HEK293T (cell line): ENCODE measurements around the gene COPS2.

ENCODE experiments used
- CTCF ChIA-PET: fragments of 350-600 bp; formaldehyde crosslinking; extraction: SDS; loops from one replicate; lab custom pipeline; 2021; ENCODE audit warnings: antibody characterized with exemption, inconsistent platforms; lab: Yijun Ruan, JAX
- POLR2A ChIA-PET: fragments of 350-600 bp; formaldehyde crosslinking; extraction: SDS; loops from one replicate; lab custom pipeline; 2020; ENCODE audit warnings: antibody characterized with exemption, inconsistent platforms; lab: Yijun Ruan, JAX
- DNase-seq: peaks from one replicate; pipeline ENCODE4 v3.0.0; 2012; ENCODE audit warnings: mixed read lengths; ENCODE audit errors: extremely low spot score
- ARNT ChIP-seq: fragments of 450-650 bp; IDR thresholded peaks from 2 replicates; pipeline ENCODE4 v1.6.1; 2017; ENCODE audit warnings: mild to moderate bottlenecking
- BHLHE40 ChIP-seq: fragments of 450-650 bp; IDR thresholded peaks from 2 replicates; pipeline ENCODE4 v1.6.1; 2016; ENCODE audit warnings: mild to moderate bottlenecking, moderate library complexity, borderline replicate concordance
- CTBP1 ChIP-seq: fragments of 450-650 bp; IDR thresholded peaks from 2 replicates; pipeline ENCODE4 v1.6.1; 2016; ENCODE audit warnings: borderline replicate concordance
- ELF4 ChIP-seq: fragments of 450-650 bp; IDR thresholded peaks from 2 replicates; pipeline ENCODE4 v1.6.1; 2017; ENCODE audit warnings: antibody characterized with exemption
- FOXA1 ChIP-seq: fragments of 450-650 bp; IDR thresholded peaks from 2 replicates; pipeline ENCODE4 v1.6.1; 2016; ENCODE audit warnings: mild to moderate bottlenecking
- FOXK2 ChIP-seq: fragments of 450-650 bp; IDR thresholded peaks from 2 replicates; pipeline ENCODE4 v1.6.1; 2016; ENCODE audit warnings: mild to moderate bottlenecking
- FOXM1 ChIP-seq: fragments of 450-650 bp; IDR thresholded peaks from 2 replicates; pipeline ENCODE4 v1.6.1; 2017; ENCODE audit warnings: mild to moderate bottlenecking, borderline replicate concordance
- HDGF ChIP-seq: fragments of 450-650 bp; IDR thresholded peaks from 2 replicates; pipeline ENCODE4 v1.6.1; 2017; ENCODE audit warnings: antibody characterized with exemption, borderline replicate concordance
- L3MBTL2 ChIP-seq: fragments of 450-650 bp; conservative IDR thresholded peaks from 2 replicates; pipeline ENCODE4 v1.6.1; 2016; ENCODE audit warnings: mild to moderate bottlenecking
- LEF1 ChIP-seq: fragments of 450-650 bp; IDR thresholded peaks from 2 replicates; pipeline ENCODE4 v1.6.1; 2017; ENCODE audit warnings: mild to moderate bottlenecking, borderline replicate concordance
- NFRKB ChIP-seq: fragments of 450-650 bp; IDR thresholded peaks from 2 replicates; pipeline ENCODE4 v1.6.1; 2016; ENCODE audit warnings: mild to moderate bottlenecking, moderate library complexity
- SP1 ChIP-seq: fragments of 450-650 bp; IDR thresholded peaks from 2 replicates; pipeline ENCODE4 v1.6.1; 2017
- SUZ12 ChIP-seq: fragments of 450-650 bp; IDR thresholded peaks from 2 replicates; pipeline ENCODE4 v1.6.1; 2016; ENCODE audit warnings: mild to moderate bottlenecking
- TARDBP ChIP-seq: fragments of 450-650 bp; IDR thresholded peaks from 2 replicates; pipeline ENCODE4 v1.6.1; 2016
- ZNF384 ChIP-seq: fragments of 450-650 bp; IDR thresholded peaks from 2 replicates; pipeline ENCODE4 v1.6.1; 2016
- TF ChIP-seq, protein P1 (sequence below): fragments of 450-650 bp; IDR thresholded peaks from 2 replicates; pipeline ENCODE4 v1.6.1; 2016

Gene COPS2

DNA sequence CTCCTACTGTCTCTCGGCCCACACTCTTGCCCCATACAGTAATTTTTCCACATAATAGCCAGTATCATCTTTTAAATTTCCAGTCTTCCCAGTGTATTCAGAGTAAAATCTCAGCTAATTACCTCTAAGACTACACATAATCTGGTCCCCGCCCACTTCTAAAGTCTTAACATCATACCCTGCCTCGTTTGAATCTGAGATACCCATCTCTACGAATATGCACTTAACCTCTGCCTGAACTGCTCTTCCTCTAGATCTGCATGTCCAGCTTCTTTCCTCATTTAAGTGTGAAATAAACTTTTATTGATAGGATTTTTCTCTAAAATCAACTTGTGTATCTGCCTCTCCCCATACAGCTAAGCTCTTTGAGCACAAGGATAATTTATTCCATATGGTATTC lies 34.6 kb downstream of the COPS2 start:
- DNase-seq, result no peak
- POLR2A ChIA-PET, result no interaction called here
- CTCF ChIA-PET, result interaction anchor here (0.8 kb wide), 1 partner anchor 53 kb away, joined by 3 read pairs; no protein-coding TSS in a partner anchor
- TF ChIP-seq SUZ12, result no peak
- no peak for TF ChIP-seq BHLHE40
- TF ChIP-seq, protein P1, sequence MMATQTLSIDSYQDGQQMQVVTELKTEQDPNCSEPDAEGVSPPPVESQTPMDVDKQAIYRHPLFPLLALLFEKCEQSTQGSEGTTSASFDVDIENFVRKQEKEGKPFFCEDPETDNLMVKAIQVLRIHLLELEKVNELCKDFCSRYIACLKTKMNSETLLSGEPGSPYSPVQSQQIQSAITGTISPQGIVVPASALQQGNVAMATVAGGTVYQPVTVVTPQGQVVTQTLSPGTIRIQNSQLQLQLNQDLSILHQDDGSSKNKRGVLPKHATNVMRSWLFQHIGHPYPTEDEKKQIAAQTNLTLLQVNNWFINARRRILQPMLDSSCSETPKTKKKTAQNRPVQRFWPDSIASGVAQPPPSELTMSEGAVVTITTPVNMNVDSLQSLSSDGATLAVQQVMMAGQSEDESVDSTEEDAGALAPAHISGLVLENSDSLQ, result no peak
- no peak for TF ChIP-seq L3MBTL2
- no peak for TF ChIP-seq ELF4
- no peak for TF ChIP-seq NFRKB
- TF ChIP-seq TARDBP, result no peak
- no peak for TF ChIP-seq ARNT
- TF ChIP-seq SP1, result no peak
- TF ChIP-seq ZNF384, result no peak

DNA sequence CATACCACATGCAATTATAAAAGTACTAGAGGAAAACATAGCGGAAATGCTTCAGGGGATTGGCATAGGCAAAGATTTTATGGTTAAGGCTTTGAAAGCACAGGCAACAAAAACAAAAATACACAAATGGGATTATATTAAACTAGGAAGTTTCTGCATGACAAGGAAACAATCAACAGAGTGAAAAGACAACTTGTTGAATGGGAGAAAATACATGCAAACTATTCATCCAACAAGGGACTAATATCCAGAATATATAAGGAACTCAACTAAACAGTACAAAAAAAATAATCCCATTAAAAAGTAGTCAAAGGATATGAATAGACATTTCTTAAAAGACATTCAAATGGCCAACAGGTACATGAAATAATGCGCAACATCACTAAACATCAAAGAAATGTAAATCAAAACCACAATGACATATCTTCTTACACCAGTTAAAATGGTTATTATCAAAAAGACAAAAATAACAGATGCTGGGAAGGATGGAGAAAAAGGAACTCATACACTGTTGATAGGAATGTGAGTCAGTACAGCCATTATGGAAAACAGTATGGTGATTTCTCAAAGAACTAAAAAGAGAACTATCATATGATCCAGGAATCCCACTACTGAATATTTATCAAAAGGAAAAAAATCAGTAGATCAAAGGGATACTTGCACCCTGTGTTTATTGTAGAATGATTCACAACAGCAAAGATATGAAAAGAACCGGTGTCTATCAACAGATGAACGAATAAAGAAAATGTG lies 39.1 kb downstream of the COPS2 start:
- POLR2A ChIA-PET, result no interaction called here
- CTCF ChIA-PET, result no interaction called here
- no peak for DNase-seq
- no peak for TF ChIP-seq FOXM1
- TF ChIP-seq CTBP1, result no peak
- TF ChIP-seq ELF4, result no peak
- no peak for TF ChIP-seq FOXK2
- no peak for TF ChIP-seq ZNF384
- TF ChIP-seq HDGF, result no peak
- no peak for TF ChIP-seq NFRKB
- no peak for TF ChIP-seq SUZ12
- TF ChIP-seq ARNT, result no peak
- no peak for TF ChIP-seq FOXA1
- no peak for TF ChIP-seq BHLHE40
- TF ChIP-seq, protein P1, result no peak
- TF ChIP-seq LEF1, result no peak
- no peak for TF ChIP-seq SP1

DNA sequence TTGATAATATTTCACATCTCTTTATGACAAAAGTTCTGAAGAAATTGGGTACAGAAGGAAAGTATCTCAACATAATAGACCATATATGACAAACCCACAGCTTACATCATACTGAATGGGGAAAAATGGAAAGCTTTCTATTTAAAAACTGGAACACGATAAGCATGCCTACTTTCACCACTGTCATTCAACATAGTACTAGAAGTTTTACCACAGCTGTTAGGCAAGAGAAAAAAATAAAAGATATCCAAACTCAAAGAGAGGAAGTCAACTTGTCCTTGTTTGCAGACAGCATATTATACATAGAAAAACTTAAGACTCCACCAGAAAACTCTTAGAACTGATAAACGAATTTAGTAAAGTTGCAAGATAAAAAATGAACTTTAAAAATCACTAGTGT lies 40.3 kb downstream of the COPS2 start:
- CTCF ChIA-PET, result no interaction called here
- DNase-seq, result no peak
- TF ChIP-seq FOXM1 (no peak), L3MBTL2 (no peak), FOXA1 (no peak), ELF4 (no peak), SP1 (no peak), TARDBP (no peak), NFRKB (no peak)
- POLR2A ChIA-PET, result no interaction called here

DNA sequence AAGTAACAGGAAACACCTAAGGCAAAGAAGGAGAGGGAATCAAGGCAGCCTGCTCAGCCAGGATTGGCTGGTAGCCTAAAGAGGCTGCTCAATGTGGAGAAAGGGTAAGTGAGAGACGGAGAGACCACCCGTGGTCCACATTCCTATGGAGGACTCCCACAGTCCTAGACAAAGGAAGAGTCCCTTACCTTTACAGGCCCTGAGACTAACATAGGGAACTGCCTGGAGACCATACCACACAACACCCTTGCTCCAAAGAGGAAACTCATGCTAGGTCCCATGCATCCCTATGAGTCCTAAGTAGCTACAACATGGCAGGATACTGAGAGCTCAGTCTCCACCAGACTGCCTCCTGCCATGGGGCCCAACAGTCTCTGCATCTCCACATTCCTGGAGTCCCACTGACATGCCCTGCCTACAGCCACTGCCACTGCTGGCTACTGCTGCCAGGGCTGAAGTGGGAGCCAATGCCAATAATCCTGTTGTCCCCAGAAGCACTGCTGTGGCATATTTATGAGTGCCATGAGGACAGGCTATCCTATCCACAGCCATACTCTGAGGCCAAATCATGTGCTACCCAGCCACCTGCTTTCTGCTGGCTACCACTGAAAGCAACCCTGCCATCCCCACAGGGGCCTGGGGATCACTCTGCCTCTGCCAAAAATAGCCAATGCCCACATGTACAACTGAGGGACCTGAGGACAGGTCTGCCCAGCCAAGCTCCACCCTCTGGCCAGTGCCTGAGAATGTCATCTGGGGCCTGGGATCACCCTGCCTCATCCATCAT lies 45.0 kb downstream of the COPS2 start:
- POLR2A ChIA-PET, result no interaction called here
- CTCF ChIA-PET, result no interaction called here
- TF ChIP-seq TARDBP (no peak), L3MBTL2 (no peak), CTBP1 (no peak), SP1 (no peak), ZNF384 (no peak), LEF1 (no peak), HDGF (no peak), ELF4 (no peak), FOXK2 (no peak), NFRKB (no peak), ARNT (no peak), SUZ12 (no peak), FOXM1 (no peak), BHLHE40 (no peak), FOXA1 (no peak)
- TF ChIP-seq, protein P1, result no peak
- no peak for DNase-seq

DNA sequence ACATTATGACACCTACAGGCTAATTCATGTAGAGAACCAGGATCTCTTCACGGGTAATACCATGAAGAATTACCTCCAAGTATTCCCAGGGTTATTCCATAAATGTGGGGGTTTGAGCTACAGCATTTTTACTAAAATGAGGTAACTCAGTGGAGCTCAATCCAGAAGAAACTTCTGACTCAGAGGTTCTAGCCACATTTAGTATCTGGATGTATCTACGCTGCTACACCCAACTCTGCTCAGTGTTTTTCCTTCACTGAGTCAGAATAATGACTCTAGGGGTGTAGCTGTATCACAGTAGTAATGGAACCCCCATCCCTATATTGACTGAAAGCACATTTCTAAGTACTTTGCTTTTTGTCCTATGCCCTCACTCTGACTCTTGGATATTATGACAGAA lies 52.4 kb downstream of the COPS2 start:
- no peak for DNase-seq
- TF ChIP-seq ZNF384 (no peak), LEF1 (no peak), HDGF (no peak), CTBP1 (no peak), ELF4 (no peak), SP1 (no peak), L3MBTL2 (no peak), BHLHE40 (no peak), FOXA1 (no peak), FOXK2 (no peak), SUZ12 (no peak), NFRKB (no peak), FOXM1 (no peak), ARNT (no peak), TARDBP (no peak)
- TF ChIP-seq, protein P1, result no peak
- CTCF ChIA-PET, result interaction anchor here (0.6 kb wide), 1 partner anchor 1280 kb away, joined by 4 read pairs; no protein-coding TSS in a partner anchor
- POLR2A ChIA-PET, result no interaction called here
